Gastrocnemius medialis (tissue), 4 donors: Measurements from ENCODE around the gene RNGTT. TPM values are rescaled to one million over a fixed set of nuclear protein-coding genes. Genes with fewer than 3 reads are reported as not detected.

Experiments used
- ATAC-seq, 2 donors: fragments of 150-250 bp; one replicate each; pipeline ENCODE4 v1.9.1; 2016
- DNase-seq, 2 donors: peaks; one replicate each; pipeline ENCODE4 v3.0.0-alpha.2; 2019
- H3K27ac ChIP-seq, 4 donors: fragments of 200-600 bp; sonication (generic); 1 replicate in 1 of 4; 2 replicates in 3 of 4; pipeline ENCODE4 v1.5.1; 2016 to 2018; ENCODE audit warnings: mild to moderate bottlenecking in 2 of 4, moderate library complexity in 1 of 4
- H3K27me3 ChIP-seq, 3 donors: fragments of 200-600 bp; sonication (generic) in 2 of 3; 1 replicate in 1 of 3; 2 replicates in 2 of 3; pipeline versions ENCODE4 v1.5.1 to v1.6.0; 2016 to 2019; ENCODE audit warnings: mild to moderate bottlenecking in 1 of 3, moderate library complexity in 1 of 3
- H3K36me3 ChIP-seq, 2 donors: fragments of 200-600 bp; sonication (generic) in 1 of 2; one replicate each; pipeline ENCODE4 v1.5.1; 2017 to 2018
- H3K4me1 ChIP-seq, 2 donors: fragments of 200-600 bp; sonication (generic) in 1 of 2; one replicate each; pipeline ENCODE4 v1.5.1; 2016 to 2017; ENCODE audit warnings: mild to moderate bottlenecking in 2 of 2
- H3K4me3 ChIP-seq, 4 donors: fragments of 200-600 bp; sonication (generic) in 3 of 4; 1 replicate in 1 of 4; 2 replicates in 3 of 4; pipeline ENCODE4 v1.5.1; 2016 to 2019; ENCODE audit warnings: mild to moderate bottlenecking in 2 of 4
- H3K9me3 ChIP-seq, 3 donors: fragments of 200-600 bp; sonication (generic) in 2 of 3; 1 replicate in 1 of 3; 2 replicates in 2 of 3; pipeline ENCODE4 v1.5.1; 2016 to 2019
- POLR2A ChIP-seq, 2 donors: fragments of 450-650 bp; IDR thresholded peaks; one replicate each; pipeline ENCODE4 v1.6.1; 2017; ENCODE audit warnings: antibody characterized with exemption in 2 of 2, mild to moderate bottlenecking in 2 of 2, moderate library complexity in 2 of 2
- in situ Hi-C, 4 donors: fragments of 200-750 bp; cut with MboI; loops; one replicate each; pipeline versions ENCODE4 v1.15.0 to v1.8.0; 2017; ENCODE audit warnings: low sequenced_read_pairs in 4 of 4
- intact Hi-C: fragments of 100-400 bp; cut with DNase I; formaldehyde crosslinking; loops from one replicate; pipeline ENCODE4 v1.15.1; 2023; ENCODE audit warnings: low total_unique reads
- total RNA-seq, 4 donors: library from RNA; depleted of rRNA; stranded (reverse); fragments of >200 nt; gene quantifications; one replicate each; pipeline versions ENCODE4 v1.1.0 to v1.2.3, GENCODE V29; 2016
- TF ChIP-seq, protein P1 (sequence below), 5 experiments: fragments of 450-650 bp in 3 of 5; fragments of 200-600 bp in 2 of 5; sonication (generic) in 2 of 5; IDR thresholded peaks in 4 of 5; conservative IDR thresholded peaks in 1 of 5; 1 replicate in 4 of 5; 2 replicates in 1 of 5; pipeline ENCODE4 v1.5.1; 2016 to 2019; ENCODE audit warnings: antibody characterized with exemption in 5 of 5, mild to moderate bottlenecking in 3 of 5, moderate library complexity in 3 of 5

RNGTT gene
- total RNA-seq, 4 donors from 2014 or later: 4.9 to 11.3 (median 8.2) TPM

DNA sequence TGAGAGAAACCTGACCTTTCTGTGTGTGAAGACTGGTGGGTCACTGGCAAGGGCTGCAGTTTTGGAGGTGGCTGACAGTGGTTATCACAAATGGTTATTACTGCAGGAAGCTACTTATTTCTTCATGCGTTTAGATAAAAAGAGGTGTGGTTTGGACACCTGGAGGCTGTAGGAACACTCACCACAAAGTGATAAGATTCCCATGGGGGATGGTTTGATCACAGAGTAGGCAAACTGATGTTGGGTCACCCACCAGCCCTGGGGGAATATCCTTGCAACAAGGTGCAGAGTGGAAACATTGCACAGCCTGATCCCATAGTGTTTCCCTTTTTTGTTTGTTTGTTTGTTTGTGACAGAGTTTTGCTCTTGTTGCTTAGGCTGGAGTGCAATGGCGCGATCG lies 33.9 kb upstream of the RNGTT start:
- Histone ChIP-seq H3K27me3 (no peaks in the 10 kb centered on the region), H3K27ac (no peak overlapping the region), H3K9me3 (no peaks in the 10 kb centered on the region), H3K4me1 (no peaks in the 10 kb centered on the region), H3K4me3 (no peak overlapping the region), H3K36me3 (no peaks in the 10 kb centered on the region)
- ATAC-seq: no peak
- TF ChIP-seq, protein P1, sequence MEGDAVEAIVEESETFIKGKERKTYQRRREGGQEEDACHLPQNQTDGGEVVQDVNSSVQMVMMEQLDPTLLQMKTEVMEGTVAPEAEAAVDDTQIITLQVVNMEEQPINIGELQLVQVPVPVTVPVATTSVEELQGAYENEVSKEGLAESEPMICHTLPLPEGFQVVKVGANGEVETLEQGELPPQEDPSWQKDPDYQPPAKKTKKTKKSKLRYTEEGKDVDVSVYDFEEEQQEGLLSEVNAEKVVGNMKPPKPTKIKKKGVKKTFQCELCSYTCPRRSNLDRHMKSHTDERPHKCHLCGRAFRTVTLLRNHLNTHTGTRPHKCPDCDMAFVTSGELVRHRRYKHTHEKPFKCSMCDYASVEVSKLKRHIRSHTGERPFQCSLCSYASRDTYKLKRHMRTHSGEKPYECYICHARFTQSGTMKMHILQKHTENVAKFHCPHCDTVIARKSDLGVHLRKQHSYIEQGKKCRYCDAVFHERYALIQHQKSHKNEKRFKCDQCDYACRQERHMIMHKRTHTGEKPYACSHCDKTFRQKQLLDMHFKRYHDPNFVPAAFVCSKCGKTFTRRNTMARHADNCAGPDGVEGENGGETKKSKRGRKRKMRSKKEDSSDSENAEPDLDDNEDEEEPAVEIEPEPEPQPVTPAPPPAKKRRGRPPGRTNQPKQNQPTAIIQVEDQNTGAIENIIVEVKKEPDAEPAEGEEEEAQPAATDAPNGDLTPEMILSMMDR (IDR thresholded peaks at IDR 0.05 in 4 of 5, conservative IDR thresholded peaks at IDR 0.05 in 1 of 5): no peak
- TF ChIP-seq POLR2A (IDR thresholded peaks at IDR 0.05): no peak
- in situ Hi-C loops (loop anchor here in 3 of 4 donors (25.0 kb wide), 3 partner anchors 365 to 640 kb away; partner anchors contain the start of genes UBE2J1 (in 2 of the 3) and LYRM2 (in 1 of the 3)), intact Hi-C loops (no loop called here)
- DNase-seq: no peak

DNA sequence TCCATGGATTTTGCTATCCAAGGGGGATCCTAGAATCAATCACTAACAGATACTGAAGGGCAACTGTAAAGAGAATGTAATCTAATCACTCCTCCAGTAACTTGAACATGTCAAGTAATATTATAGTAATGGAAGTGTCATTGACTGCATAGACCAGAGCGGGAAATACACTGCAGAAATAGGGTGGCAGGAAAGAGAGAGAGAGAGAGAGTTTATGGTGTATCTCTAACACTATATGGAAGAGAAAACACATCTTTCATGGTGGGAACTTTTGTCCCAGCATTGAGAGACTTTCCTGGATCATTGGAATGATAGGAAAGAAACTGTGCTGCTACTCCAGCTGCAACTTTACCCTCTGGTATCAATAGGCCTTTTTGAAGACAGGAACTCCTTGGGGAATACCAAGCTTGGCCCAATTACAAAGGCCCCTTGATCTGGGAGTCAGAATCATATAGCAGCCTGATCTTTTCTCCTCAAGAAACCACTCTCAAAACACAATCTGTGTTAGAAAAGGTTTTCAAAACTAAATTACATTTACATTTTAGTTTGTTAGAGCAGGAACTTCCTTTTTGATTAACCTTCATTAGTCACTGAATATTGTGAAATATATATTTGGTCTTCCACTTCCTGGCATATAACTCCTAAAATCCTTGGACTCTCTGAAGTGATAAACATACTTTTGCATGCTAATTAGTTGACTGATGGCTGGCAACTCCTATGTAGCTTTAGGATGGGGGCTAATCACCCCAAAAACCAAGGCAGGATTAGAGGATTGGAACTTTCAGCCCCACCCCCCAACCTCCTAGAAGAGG lies 29.5 kb upstream of the RNGTT start:
- in situ Hi-C loops (loop anchor here in 3 of 4 donors (25.0 kb wide), 3 partner anchors 369 to 644 kb away; partner anchors contain the start of genes UBE2J1 (in 2 of the 3) and LYRM2 (in 1 of the 3)), intact Hi-C loops (no loop called here)
- DNase-seq (no peak), ATAC-seq (no peak)
- H3K27me3 ChIP-seq: no peaks in the 10 kb centered on the region
- H3K27ac ChIP-seq: no peak overlapping the region
- no peaks in the 10 kb centered on the region for H3K4me1 ChIP-seq
- no peaks in the 10 kb centered on the region for H3K9me3 ChIP-seq
- H3K4me3 ChIP-seq: no peak overlapping the region
- no peak for TF ChIP-seq POLR2A (IDR thresholded peaks at IDR 0.05)
- TF ChIP-seq, protein P1 (IDR thresholded peaks at IDR 0.05 in 4 of 5, conservative IDR thresholded peaks at IDR 0.05 in 1 of 5): no peak
- H3K36me3 ChIP-seq: no peaks in the 10 kb centered on the region

DNA sequence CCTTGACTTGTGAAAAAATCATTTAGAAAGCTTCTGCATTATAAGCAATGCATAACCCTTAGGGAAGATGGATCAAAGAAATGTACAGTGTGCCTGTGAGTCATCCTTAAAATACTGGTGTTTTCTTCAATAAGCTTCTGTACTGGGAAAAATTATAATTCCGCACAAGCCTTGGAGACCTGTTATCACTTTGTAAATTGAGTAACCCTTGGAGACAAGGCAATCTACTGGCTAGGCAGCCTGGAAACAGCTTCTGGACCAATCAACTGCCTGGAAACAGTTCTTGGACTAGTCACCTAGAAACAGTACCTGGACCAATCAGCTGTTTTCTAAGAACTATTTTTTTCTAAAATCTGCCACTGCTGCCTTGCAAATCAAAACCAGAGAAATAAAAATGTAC lies 25.8 kb upstream of the RNGTT start:
- ATAC-seq: no peak
- no peaks in the 10 kb centered on the region for H3K36me3 ChIP-seq
- H3K27ac ChIP-seq: no peak overlapping the region
- no peaks in the 10 kb centered on the region for H3K27me3 ChIP-seq
- in situ Hi-C loops (loop anchor here (10.0 to 25.0 kb wide), 5 partner anchors 106 to 648 kb away; partner anchors contain the start of genes UBE2J1 (in 2 of the 4), LYRM2 (in 1 of the 4) and SRSF12 (in 1 of the 4)), intact Hi-C loops (loop anchor here (10.0 kb wide), 1 partner anchor 646 kb away; the partner anchor contains the start of gene LYRM2)
- TF ChIP-seq POLR2A (IDR thresholded peaks at IDR 0.05): no peak
- TF ChIP-seq, protein P1 (IDR thresholded peaks at IDR 0.05 in 4 of 5, conservative IDR thresholded peaks at IDR 0.05 in 1 of 5): no peak
- H3K4me1 ChIP-seq: no peaks in the 10 kb centered on the region
- no peak overlapping the region for H3K4me3 ChIP-seq
- DNase-seq: no peak
- no peaks in the 10 kb centered on the region for H3K9me3 ChIP-seq

DNA sequence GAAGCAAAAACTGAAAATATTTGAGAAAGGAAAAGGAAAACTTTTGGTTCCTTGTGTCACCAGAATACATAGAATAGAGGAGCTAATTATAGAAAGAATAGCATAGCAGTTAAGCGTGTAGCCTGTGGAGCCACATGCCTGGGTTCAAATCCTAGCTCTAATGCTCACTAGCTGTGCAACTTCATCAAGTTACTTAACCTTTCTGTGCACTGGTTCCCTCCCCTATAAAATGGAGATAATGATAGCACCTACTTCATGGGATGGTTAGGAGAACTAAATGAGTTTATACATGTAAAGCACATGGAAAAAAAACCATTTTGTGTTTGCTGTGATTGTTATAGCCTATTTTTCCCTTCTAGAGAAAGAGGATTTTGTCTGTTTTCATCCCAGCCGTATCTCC lies 24.5 kb upstream of the RNGTT start:
- in situ Hi-C loops (loop anchor here (10.0 to 25.0 kb wide), 5 partner anchors 107 to 649 kb away; partner anchors contain the start of genes UBE2J1 (in 2 of the 4), LYRM2 (in 1 of the 4) and SRSF12 (in 1 of the 4)), intact Hi-C loops (loop anchor here (10.0 kb wide), 1 partner anchor 647 kb away; the partner anchor contains the start of gene LYRM2)
- peaks cover 6 to 9% of the 10 kb centered on the region in 2 donors for H3K4me1 ChIP-seq
- no peaks in the 10 kb centered on the region for H3K36me3 ChIP-seq
- DNase-seq (no peak), ATAC-seq (no peak)
- no peak overlapping the region for H3K27ac ChIP-seq
- no peaks in the 10 kb centered on the region for H3K9me3 ChIP-seq
- no peak for TF ChIP-seq POLR2A (IDR thresholded peaks at IDR 0.05)
- TF ChIP-seq, protein P1 (IDR thresholded peaks at IDR 0.05 in 4 of 5, conservative IDR thresholded peaks at IDR 0.05 in 1 of 5): no peak
- no peaks in the 10 kb centered on the region for H3K27me3 ChIP-seq
- no peak overlapping the region for H3K4me3 ChIP-seq
